Vagina (tissue), 2 donors: Measurements from ENCODE around the gene RBBP5. TPM values are rescaled to one million over a fixed set of nuclear protein-coding genes. Genes with fewer than 3 reads are reported as not detected.
"Not testable (repeated sequence)": the region's sequence is repeated elsewhere in the genome, so short reads cannot be mapped to it uniquely, and the experiment has no call there.

Experiments
- DNase-seq, 2 donors: peaks; one replicate each; pipeline ENCODE4 v3.0.0-alpha.2; 2017; ENCODE audit errors: extremely low spot score in 2 of 2
- H3K27ac ChIP-seq: fragments of 200-600 bp; sonication (generic); one replicate; pipeline ENCODE4 v1.5.1; 2019
- H3K27me3 ChIP-seq: fragments of 200-600 bp; sonication (generic); one replicate; pipeline ENCODE4 v1.5.1; 2019
- H3K36me3 ChIP-seq, 2 donors: fragments of 200-600 bp; sonication (generic); one replicate each; pipeline ENCODE4 v1.5.1; 2017 to 2019
- H3K4me1 ChIP-seq: fragments of 200-600 bp; sonication (generic); one replicate; pipeline ENCODE4 v1.5.1; 2019
- H3K4me3 ChIP-seq, 2 donors: fragments of 200-600 bp; sonication (generic); 1 replicate in 1 of 2; 2 replicates in 1 of 2; pipeline ENCODE4 v1.5.1; 2016 to 2019
- H3K9me3 ChIP-seq: fragments of 200-600 bp; sonication (generic); one replicate; pipeline ENCODE4 v1.5.1; 2019
- CTCF ChIP-seq, 3 experiments: fragments of 450-650 bp in 2 of 3; fragments of 200-600 bp in 1 of 3; sonication (generic) in 1 of 3; IDR thresholded peaks; one replicate each; pipeline ENCODE4 v1.5.1; 2017 to 2019; ENCODE audit warnings: antibody characterized with exemption in 3 of 3, mild to moderate bottlenecking in 2 of 3, moderate library complexity in 2 of 3
- POLR2A ChIP-seq, 2 donors: fragments of 450-650 bp; IDR thresholded peaks; one replicate each; pipeline ENCODE4 v1.6.1; 2017; ENCODE audit warnings: antibody characterized with exemption in 2 of 2, mild to moderate bottlenecking in 2 of 2, moderate library complexity in 2 of 2
- POLR2AphosphoS5 ChIP-seq, 2 donors: sonication (generic); formaldehyde crosslinking; IDR thresholded peaks; one replicate each; pipeline ENCODE4 v1.9.0; 2017; ENCODE audit warnings: antibody characterized with exemption in 2 of 2, mild to moderate bottlenecking in 2 of 2, low read depth in 1 of 2; ENCODE audit not compliant: insufficient read depth in 1 of 2
- intact Hi-C: fragments of 100-400 bp; cut with DNase I; formaldehyde crosslinking; loops from one replicate; pipeline ENCODE4 v1.15.1; 2023
- total RNA-seq: library from RNA; depleted of rRNA; stranded (reverse); fragments of >200 nt; gene quantifications from one replicate; pipeline ENCODE4 v1.2.3, GENCODE V29; 2016

RBBP5 gene
- total RNA-seq, 1 donor from 2014 or later: 11.3 TPM

- H3K4me3 ChIP-seq: no peak overlapping the region
- no peaks in the 10 kb centered on the region for H3K27me3 ChIP-seq
- no peak for DNase-seq
- intact Hi-C loops: no loop called here
- peaks cover 0 to 17% of the 10 kb centered on the region in 2 donors for H3K36me3 ChIP-seq
- no peak overlapping the region for H3K27ac ChIP-seq
- no peaks in the 10 kb centered on the region for H3K4me1 ChIP-seq
- no peaks in the 10 kb centered on the region for H3K9me3 ChIP-seq
- no peak for TF ChIP-seq POLR2A (IDR thresholded peaks at IDR 0.05)
- no peak for TF ChIP-seq CTCF (IDR thresholded peaks at IDR 0.05)
- no peak for TF ChIP-seq POLR2AphosphoS5 (IDR thresholded peaks at IDR 0.05; ENCODE audit: insufficient read depth in 1 of 2, low read depth in 1 of 2)
Observed at GRCh38 chr1:205168291-205168690, 46.5 kb upstream of the RBBP5 start.

GRCh38 chr1:205162301-205162700 is 40.5 kb upstream of the RBBP5 start:
- Histone ChIP-seq H3K4me3 (no peak overlapping the region), H3K27ac (no peak overlapping the region), H3K4me1 (no peaks in the 10 kb centered on the region), H3K36me3 (peaks cover 0 to 72% of the 10 kb centered on the region in 2 donors), H3K27me3 (no peaks in the 10 kb centered on the region), H3K9me3 (no peaks in the 10 kb centered on the region)
- intact Hi-C loops: no loop called here
- no peak for TF ChIP-seq POLR2A (IDR thresholded peaks at IDR 0.05)
- DNase-seq: no peak

- intact Hi-C loops: no loop called here
- H3K4me3 ChIP-seq: no peak overlapping the region
Observed at GRCh38 chr1:205161076-205161475, 39.3 kb upstream of the RBBP5 start.

GRCh38 chr1:205158048-205158616 is 36.4 kb upstream of the RBBP5 start:
- no peak for DNase-seq
- Histone ChIP-seq H3K4me1 (no peaks in the 10 kb centered on the region), H3K36me3 (peaks cover 0 to 93% of the 10 kb centered on the region in 2 donors), H3K9me3 (no peaks in the 10 kb centered on the region), H3K27ac (no peak overlapping the region), H3K27me3 (no peaks in the 10 kb centered on the region), H3K4me3 (no peak overlapping the region)
- intact Hi-C loops: no loop called here
- TF ChIP-seq POLR2AphosphoS5 (IDR thresholded peaks at IDR 0.05; ENCODE audit: insufficient read depth in 1 of 2, low read depth in 1 of 2) (no peak), POLR2A (IDR thresholded peaks at IDR 0.05) (no peak), CTCF (IDR thresholded peaks at IDR 0.05) (no peak)

More at GRCh38 chr1:205161076-205161475, 39.3 kb upstream of the RBBP5 start:
- no peak for DNase-seq
- Histone ChIP-seq H3K4me1 (no peaks in the 10 kb centered on the region), H3K9me3 (no peaks in the 10 kb centered on the region), H3K36me3 (peaks cover 0 to 76% of the 10 kb centered on the region in 2 donors), H3K27me3 (no peaks in the 10 kb centered on the region), H3K27ac (no peak overlapping the region)
- TF ChIP-seq POLR2AphosphoS5 (IDR thresholded peaks at IDR 0.05; ENCODE audit: insufficient read depth in 1 of 2, low read depth in 1 of 2) (no peak), POLR2A (IDR thresholded peaks at IDR 0.05) (no peak), CTCF (IDR thresholded peaks at IDR 0.05) (no peak)

GRCh38 chr1:205155665-205156377 is 34.0 kb upstream of the RBBP5 start:
- H3K9me3 ChIP-seq, H3K4me3 ChIP-seq, H3K4me1 ChIP-seq, DNase-seq, H3K27me3 ChIP-seq, intact Hi-C loops, H3K27ac ChIP-seq: not testable (repeated sequence)
- H3K36me3 ChIP-seq: peaks cover 0 to 79% of the 10 kb centered on the region in 2 donors

- no peaks in the 10 kb centered on the region for H3K9me3 ChIP-seq
- no peak overlapping the region for H3K27ac ChIP-seq
- H3K27me3 ChIP-seq: no peaks in the 10 kb centered on the region
- H3K4me3 ChIP-seq: no peak overlapping the region
- no peak for DNase-seq
- H3K4me1 ChIP-seq: no peaks in the 10 kb centered on the region
- no peak for TF ChIP-seq POLR2AphosphoS5 (IDR thresholded peaks at IDR 0.05; ENCODE audit: insufficient read depth in 1 of 2, low read depth in 1 of 2)
- no peak for TF ChIP-seq CTCF (IDR thresholded peaks at IDR 0.05)
- TF ChIP-seq POLR2A (IDR thresholded peaks at IDR 0.05): no peak
- intact Hi-C loops: no loop called here
- peaks cover 0 to 69% of the 10 kb centered on the region in 2 donors for H3K36me3 ChIP-seq
Observed at GRCh38 chr1:205152505-205152904, 30.7 kb upstream of the RBBP5 start.
